Liver (tissue), 9 donors: Measurements from ENCODE around the gene LRRC36. TPM values are rescaled to one million over a fixed set of nuclear protein-coding genes. Genes with fewer than 3 reads are reported as not detected.

Experiments
- DNase-seq: peaks from one replicate; pipeline ENCODE4 v3.0.0-alpha.2; 2017; ENCODE audit warnings: low spot score
- H3K27ac ChIP-seq, 2 donors: one replicate each; pipeline ENCODE4 v1.7.0; 2013; ENCODE audit warnings: inconsistent platforms in 2 of 2, low read length in 2 of 2, control low read depth in 1 of 2, low read depth in 1 of 2, mild to moderate bottlenecking in 1 of 2
- H3K27me3 ChIP-seq, 4 donors: one replicate each; pipeline versions ENCODE4 v1.6.1 to v1.7.0; 2013; ENCODE audit warnings: low read length in 3 of 4, inconsistent platforms in 1 of 4, mild to moderate bottlenecking in 1 of 4, moderate library complexity in 1 of 4; ENCODE audit not compliant: control insufficient read depth in 4 of 4, insufficient read depth in 4 of 4
- H3K36me3 ChIP-seq, 4 donors: one replicate each; pipeline versions ENCODE4 v1.6.1 to v1.7.0; 2013; ENCODE audit warnings: low read length in 3 of 4, mild to moderate bottlenecking in 3 of 4, low read depth in 1 of 4, moderate library complexity in 1 of 4; ENCODE audit not compliant: control insufficient read depth in 4 of 4, insufficient read depth in 3 of 4
- H3K4me1 ChIP-seq, 4 donors: one replicate each; pipeline versions ENCODE4 v1.6.1 to v1.7.0; 2013; ENCODE audit warnings: low read length in 3 of 4, mild to moderate bottlenecking in 3 of 4, moderate library complexity in 1 of 4; ENCODE audit not compliant: control insufficient read depth in 4 of 4, insufficient read depth in 4 of 4
- H3K4me3 ChIP-seq, 3 donors: one replicate each; pipeline versions ENCODE4 v1.6.1 to v1.7.0; 2013; ENCODE audit warnings: low read length in 3 of 3, control low read depth in 1 of 3, low read depth in 1 of 3, mild to moderate bottlenecking in 1 of 3
- H3K9ac ChIP-seq, 2 donors: one replicate each; pipeline ENCODE4 v1.7.0; 2013; ENCODE audit warnings: low read length in 2 of 2, mild to moderate bottlenecking in 2 of 2, moderate library complexity in 2 of 2, control low read depth in 1 of 2, low read depth in 1 of 2
- H3K9me3 ChIP-seq, 4 donors: one replicate each; pipeline versions ENCODE4 v1.6.1 to v1.7.0; 2013; ENCODE audit warnings: low read length in 3 of 4; ENCODE audit not compliant: control insufficient read depth in 4 of 4
- EGR1 ChIP-seq, 2 donors: IDR thresholded peaks; 2 replicates each; pipeline ENCODE4 v1.6.1; 2016 to 2018; ENCODE audit warnings: antibody characterized with exemption in 2 of 2, low read depth in 2 of 2
- FOXA1 ChIP-seq: IDR thresholded peaks from 2 replicates; pipeline ENCODE4 v1.6.1; 2016; ENCODE audit warnings: antibody characterized with exemption
- FOXA2 ChIP-seq: IDR thresholded peaks from 2 replicates; pipeline ENCODE4 v1.6.1; 2016; ENCODE audit warnings: antibody characterized with exemption
- GABPA ChIP-seq, 2 donors: IDR thresholded peaks in 1 of 2; conservative IDR thresholded peaks in 1 of 2; 2 replicates each; pipeline ENCODE4 v1.6.1; 2016; ENCODE audit warnings: antibody characterized with exemption in 2 of 2, mild to moderate bottlenecking in 1 of 2, moderate library complexity in 1 of 2
- HNF4A ChIP-seq, 2 donors: conservative IDR thresholded peaks; 2 replicates each; pipeline ENCODE4 v1.6.1; 2016; ENCODE audit warnings: antibody characterized with exemption in 2 of 2, mild to moderate bottlenecking in 2 of 2
- HNF4G ChIP-seq: IDR thresholded peaks from 2 replicates; pipeline ENCODE4 v1.6.1; 2016; ENCODE audit warnings: antibody characterized with exemption
- JUND ChIP-seq, 2 donors: IDR thresholded peaks; 2 replicates each; pipeline ENCODE4 v1.6.1; 2016; ENCODE audit warnings: antibody characterized with exemption in 2 of 2
- NR2F2 ChIP-seq: IDR thresholded peaks from 2 replicates; pipeline ENCODE4 v1.6.1; 2016; ENCODE audit warnings: antibody characterized with exemption
- RAD21 ChIP-seq, 2 donors: IDR thresholded peaks; 2 replicates each; pipeline ENCODE4 v1.6.1; 2016; ENCODE audit warnings: antibody characterized with exemption in 2 of 2, mild to moderate bottlenecking in 2 of 2
- RXRA ChIP-seq, 2 donors: IDR thresholded peaks; 2 replicates each; pipeline ENCODE4 v1.6.1; 2017 to 2018; ENCODE audit warnings: antibody characterized with exemption in 2 of 2, mild to moderate bottlenecking in 1 of 2
- SP1 ChIP-seq: IDR thresholded peaks from 2 replicates; pipeline ENCODE4 v1.6.1; 2018; ENCODE audit warnings: antibody characterized with exemption, mild to moderate bottlenecking
- TAF1 ChIP-seq: conservative IDR thresholded peaks from 2 replicates; pipeline ENCODE4 v1.6.1; 2016; ENCODE audit warnings: antibody characterized with exemption, mild to moderate bottlenecking
- YY1 ChIP-seq: IDR thresholded peaks from 2 replicates; pipeline ENCODE4 v1.6.1; 2016; ENCODE audit warnings: antibody characterized with exemption, mild to moderate bottlenecking
- WGBS: extraction: QIAGEN DNeasy Blood & Tissue Kit; methylation state at CpG from one replicate; pipeline ENCODE4 v1.1.7; 2013; 5-methylcytosine and 5-hydroxymethylcytosine counted together
- polyA plus RNA-seq, 2 donors: library from polyadenylated mRNA; stranded (reverse) in 1 of 2; unstranded in 1 of 2; fragments of 200-250 nt in 1 of 2; fragments of >200 nt in 1 of 2; fragmentation: Nextera tagmentation in 1 of 2; extraction: Ambion mirVana in 1 of 2; gene quantifications; one replicate each; pipeline versions ENCODE4 v1.2.1 to v1.2.3, GENCODE V29; 2013 to 2015
- total RNA-seq, 2 donors: library from RNA; depleted of rRNA; stranded (reverse); fragments of >200 nt; gene quantifications; one replicate each; pipeline ENCODE4 v1.2.3, GENCODE V29; 2014
- TF ChIP-seq, protein P1 (sequence below): IDR thresholded peaks from 2 replicates; pipeline ENCODE4 v1.6.1; 2016; ENCODE audit warnings: antibody characterized with exemption
- TF ChIP-seq, protein P2 (sequence below): IDR thresholded peaks from 2 replicates; pipeline ENCODE4 v1.6.1; 2016; ENCODE audit warnings: antibody characterized with exemption, mild to moderate bottlenecking
- TF ChIP-seq, protein P3 (sequence below): IDR thresholded peaks from 2 replicates; pipeline ENCODE4 v1.6.1; 2016; ENCODE audit warnings: antibody characterized with exemption
- TF ChIP-seq, protein P4 (sequence below): IDR thresholded peaks from 2 replicates; pipeline ENCODE4 v1.6.1; 2016; ENCODE audit warnings: antibody characterized with exemption
- TF ChIP-seq, protein P5 (sequence below): fragments of 150-350 bp; IDR thresholded peaks from 2 replicates; pipeline ENCODE4 v1.5.1; 2017; ENCODE audit warnings: improper control_type of control experiment, low read depth, low read length; ENCODE audit not compliant: missing input control
- donor health status: healthy.
- donor health status: healthy.
- donor health status: healthy.
- donor health status: healthy.
- donor health status: healthy.

Gene LRRC36
- total and polyA plus RNA-seq, 4 donors, result 0.08 TPM; not detected in 3

DNA sequence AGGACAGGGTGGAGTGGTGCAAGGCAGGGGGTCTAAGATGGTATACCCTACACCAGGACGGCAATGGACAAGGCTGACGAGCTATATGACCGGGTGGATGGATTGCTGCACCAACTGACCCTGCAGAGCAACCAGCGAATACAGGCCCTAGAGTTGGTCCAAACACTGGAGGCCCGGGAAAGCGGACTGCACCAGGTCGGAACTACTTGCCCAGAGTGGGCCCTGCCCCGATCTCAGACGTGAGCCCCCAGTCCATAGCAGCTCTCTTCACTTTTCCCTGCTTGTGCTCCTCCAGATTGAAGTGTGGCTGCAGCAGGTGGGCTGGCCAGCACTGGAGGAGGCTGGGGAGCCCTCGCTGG lies 44.2 kb upstream of the LRRC36 start:
- TF ChIP-seq GABPA (IDR thresholded peaks at IDR 0.05 in 1 of 2, conservative IDR thresholded peaks at IDR 0.05 in 1 of 2), result no peak
- TF ChIP-seq RXRA (IDR thresholded peaks at IDR 0.05), result no peak
- TF ChIP-seq YY1, result no peak
- no peak for TF ChIP-seq HNF4G
- TF ChIP-seq NR2F2, result no peak
- no peak for TF ChIP-seq JUND (IDR thresholded peaks at IDR 0.05)
- TF ChIP-seq TAF1, result no peak
- no peak for TF ChIP-seq EGR1 (IDR thresholded peaks at IDR 0.05; ENCODE audit: low read depth in 2 of 2)
- TF ChIP-seq, protein P1, sequence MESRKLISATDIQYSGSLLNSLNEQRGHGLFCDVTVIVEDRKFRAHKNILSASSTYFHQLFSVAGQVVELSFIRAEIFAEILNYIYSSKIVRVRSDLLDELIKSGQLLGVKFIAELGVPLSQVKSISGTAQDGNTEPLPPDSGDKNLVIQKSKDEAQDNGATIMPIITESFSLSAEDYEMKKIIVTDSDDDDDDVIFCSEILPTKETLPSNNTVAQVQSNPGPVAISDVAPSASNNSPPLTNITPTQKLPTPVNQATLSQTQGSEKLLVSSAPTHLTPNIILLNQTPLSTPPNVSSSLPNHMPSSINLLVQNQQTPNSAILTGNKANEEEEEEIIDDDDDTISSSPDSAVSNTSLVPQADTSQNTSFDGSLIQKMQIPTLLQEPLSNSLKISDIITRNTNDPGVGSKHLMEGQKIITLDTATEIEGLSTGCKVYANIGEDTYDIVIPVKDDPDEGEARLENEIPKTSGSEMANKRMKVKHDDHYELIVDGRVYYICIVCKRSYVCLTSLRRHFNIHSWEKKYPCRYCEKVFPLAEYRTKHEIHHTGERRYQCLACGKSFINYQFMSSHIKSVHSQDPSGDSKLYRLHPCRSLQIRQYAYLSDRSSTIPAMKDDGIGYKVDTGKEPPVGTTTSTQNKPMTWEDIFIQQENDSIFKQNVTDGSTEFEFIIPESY, result no peak
- no peak for TF ChIP-seq SP1
- TF ChIP-seq, protein P2, sequence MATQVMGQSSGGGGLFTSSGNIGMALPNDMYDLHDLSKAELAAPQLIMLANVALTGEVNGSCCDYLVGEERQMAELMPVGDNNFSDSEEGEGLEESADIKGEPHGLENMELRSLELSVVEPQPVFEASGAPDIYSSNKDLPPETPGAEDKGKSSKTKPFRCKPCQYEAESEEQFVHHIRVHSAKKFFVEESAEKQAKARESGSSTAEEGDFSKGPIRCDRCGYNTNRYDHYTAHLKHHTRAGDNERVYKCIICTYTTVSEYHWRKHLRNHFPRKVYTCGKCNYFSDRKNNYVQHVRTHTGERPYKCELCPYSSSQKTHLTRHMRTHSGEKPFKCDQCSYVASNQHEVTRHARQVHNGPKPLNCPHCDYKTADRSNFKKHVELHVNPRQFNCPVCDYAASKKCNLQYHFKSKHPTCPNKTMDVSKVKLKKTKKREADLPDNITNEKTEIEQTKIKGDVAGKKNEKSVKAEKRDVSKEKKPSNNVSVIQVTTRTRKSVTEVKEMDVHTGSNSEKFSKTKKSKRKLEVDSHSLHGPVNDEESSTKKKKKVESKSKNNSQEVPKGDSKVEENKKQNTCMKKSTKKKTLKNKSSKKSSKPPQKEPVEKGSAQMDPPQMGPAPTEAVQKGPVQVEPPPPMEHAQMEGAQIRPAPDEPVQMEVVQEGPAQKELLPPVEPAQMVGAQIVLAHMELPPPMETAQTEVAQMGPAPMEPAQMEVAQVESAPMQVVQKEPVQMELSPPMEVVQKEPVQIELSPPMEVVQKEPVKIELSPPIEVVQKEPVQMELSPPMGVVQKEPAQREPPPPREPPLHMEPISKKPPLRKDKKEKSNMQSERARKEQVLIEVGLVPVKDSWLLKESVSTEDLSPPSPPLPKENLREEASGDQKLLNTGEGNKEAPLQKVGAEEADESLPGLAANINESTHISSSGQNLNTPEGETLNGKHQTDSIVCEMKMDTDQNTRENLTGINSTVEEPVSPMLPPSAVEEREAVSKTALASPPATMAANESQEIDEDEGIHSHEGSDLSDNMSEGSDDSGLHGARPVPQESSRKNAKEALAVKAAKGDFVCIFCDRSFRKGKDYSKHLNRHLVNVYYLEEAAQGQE, result no peak
- TF ChIP-seq HNF4A (conservative IDR thresholded peaks at IDR 0.05), result no peak
- no peak for TF ChIP-seq FOXA1
- TF ChIP-seq, protein P3, sequence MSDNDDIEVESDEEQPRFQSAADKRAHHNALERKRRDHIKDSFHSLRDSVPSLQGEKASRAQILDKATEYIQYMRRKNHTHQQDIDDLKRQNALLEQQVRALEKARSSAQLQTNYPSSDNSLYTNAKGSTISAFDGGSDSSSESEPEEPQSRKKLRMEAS, result no peak
- TF ChIP-seq RAD21 (IDR thresholded peaks at IDR 0.05), result no peak
- TF ChIP-seq FOXA2, result no peak
- TF ChIP-seq, protein P4, sequence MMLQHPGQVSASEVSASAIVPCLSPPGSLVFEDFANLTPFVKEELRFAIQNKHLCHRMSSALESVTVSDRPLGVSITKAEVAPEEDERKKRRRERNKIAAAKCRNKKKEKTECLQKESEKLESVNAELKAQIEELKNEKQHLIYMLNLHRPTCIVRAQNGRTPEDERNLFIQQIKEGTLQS, result no peak
- TF ChIP-seq, protein P5, sequence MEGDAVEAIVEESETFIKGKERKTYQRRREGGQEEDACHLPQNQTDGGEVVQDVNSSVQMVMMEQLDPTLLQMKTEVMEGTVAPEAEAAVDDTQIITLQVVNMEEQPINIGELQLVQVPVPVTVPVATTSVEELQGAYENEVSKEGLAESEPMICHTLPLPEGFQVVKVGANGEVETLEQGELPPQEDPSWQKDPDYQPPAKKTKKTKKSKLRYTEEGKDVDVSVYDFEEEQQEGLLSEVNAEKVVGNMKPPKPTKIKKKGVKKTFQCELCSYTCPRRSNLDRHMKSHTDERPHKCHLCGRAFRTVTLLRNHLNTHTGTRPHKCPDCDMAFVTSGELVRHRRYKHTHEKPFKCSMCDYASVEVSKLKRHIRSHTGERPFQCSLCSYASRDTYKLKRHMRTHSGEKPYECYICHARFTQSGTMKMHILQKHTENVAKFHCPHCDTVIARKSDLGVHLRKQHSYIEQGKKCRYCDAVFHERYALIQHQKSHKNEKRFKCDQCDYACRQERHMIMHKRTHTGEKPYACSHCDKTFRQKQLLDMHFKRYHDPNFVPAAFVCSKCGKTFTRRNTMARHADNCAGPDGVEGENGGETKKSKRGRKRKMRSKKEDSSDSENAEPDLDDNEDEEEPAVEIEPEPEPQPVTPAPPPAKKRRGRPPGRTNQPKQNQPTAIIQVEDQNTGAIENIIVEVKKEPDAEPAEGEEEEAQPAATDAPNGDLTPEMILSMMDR, result no peak
- 95% methylated on average over 10 of the region's 10 CpGs for WGBS
- Histone ChIP-seq H3K27me3 (no peaks in the 10 kb centered on the region), H3K9me3 (no peaks in the 10 kb centered on the region), H3K36me3 (no peaks in the 10 kb centered on the region), H3K4me3 (no peak overlapping the region), H3K4me1 (peaks cover 0 to 2% (median 0%) of the 10 kb centered on the region in 4 donors), H3K9ac (no peak overlapping the region), H3K27ac (no peak overlapping the region)
- no peak for DNase-seq
